ENCODE measurements around the gene PAK5. TPM values are rescaled to one million over a fixed set of nuclear protein-coding genes. Genes with fewer than 3 reads are reported as not detected.

The PAK5 gene
- total RNA-seq, 1 experiment from 2014 or later: 0.03 TPM

- no peak for DNase-seq
- Histone ChIP-seq H3K4me3 (ENCODE audit: insufficient read depth, low read depth, low read length) (no peak overlapping the region), H3K36me3 (replicated peaks; ENCODE audit: control insufficient read depth, insufficient read depth, low read length) (no peaks in the 10 kb centered on the region), H3K27me3 (ENCODE audit: control insufficient read depth, insufficient read depth, low read length) (no peaks in the 10 kb centered on the region)
Observed at GRCh38 chr20:9611921-9612320, 227.0 kb downstream of the PAK5 start.

- Histone ChIP-seq H3K4me3 (ENCODE audit: insufficient read depth, low read depth, low read length) (no peak overlapping the region), H3K36me3 (replicated peaks; ENCODE audit: control insufficient read depth, insufficient read depth, low read length) (no peaks in the 10 kb centered on the region), H3K27me3 (ENCODE audit: control insufficient read depth, insufficient read depth, low read length) (no peaks in the 10 kb centered on the region)
- DNase-seq: no peak
Observed at GRCh38 chr20:9610665-9611064, 228.2 kb downstream of the PAK5 start.

DNA sequence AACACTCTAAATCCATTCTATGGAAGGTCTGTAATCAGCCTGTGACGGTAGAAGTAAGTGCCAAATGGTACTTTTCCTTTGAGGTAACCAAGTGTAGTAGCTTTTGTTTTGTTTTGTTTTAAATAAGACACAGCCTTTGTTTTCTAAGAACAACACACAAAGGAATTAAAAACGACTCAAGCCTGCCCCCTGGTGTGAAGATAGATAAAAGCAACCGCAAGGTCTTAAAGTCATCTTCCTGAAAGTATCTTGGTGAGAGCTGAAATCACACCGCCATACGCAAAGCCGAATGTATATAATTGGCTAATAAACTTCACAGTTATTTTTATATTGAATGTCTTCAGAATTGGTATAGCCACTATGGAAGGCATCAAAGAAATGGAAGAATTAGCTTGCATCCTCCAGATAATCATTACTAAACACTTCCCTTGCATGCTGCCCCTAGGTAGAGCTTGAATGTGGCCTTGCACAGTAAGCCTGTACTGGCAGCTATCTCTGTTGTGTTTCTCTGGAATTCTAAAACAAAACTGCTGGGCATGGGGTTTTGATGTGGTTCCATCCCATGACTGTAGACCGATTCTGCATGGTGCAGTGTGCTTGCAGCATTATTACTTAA is 228.9 kb downstream of the PAK5 start:
- DNase-seq: peak; percentile 47
- H3K4me3 ChIP-seq (ENCODE audit: insufficient read depth, low read depth, low read length): no peak overlapping the region
- no peaks in the 10 kb centered on the region for H3K36me3 ChIP-seq (replicated peaks; ENCODE audit: control insufficient read depth, insufficient read depth, low read length)

GRCh38 chr20:9608639-9609340 is 230.1 kb downstream of the PAK5 start:
- H3K36me3 ChIP-seq (replicated peaks; ENCODE audit: control insufficient read depth, insufficient read depth, low read length): no peaks in the 10 kb centered on the region
- peak; percentile 20 for DNase-seq
- no peaks in the 10 kb centered on the region for H3K27me3 ChIP-seq (ENCODE audit: control insufficient read depth, insufficient read depth, low read length)
- no peak overlapping the region for H3K4me3 ChIP-seq (ENCODE audit: insufficient read depth, low read depth, low read length)

More for the DNA sequence above, 228.9 kb downstream of the PAK5 start:
- H3K27me3 ChIP-seq (ENCODE audit: control insufficient read depth, insufficient read depth, low read length): no peaks in the 10 kb centered on the region

- H3K4me3 ChIP-seq (ENCODE audit: insufficient read depth, low read depth, low read length): no peak overlapping the region
- DNase-seq: no peak
- no peaks in the 10 kb centered on the region for H3K36me3 ChIP-seq (replicated peaks; ENCODE audit: control insufficient read depth, insufficient read depth, low read length)
- H3K27me3 ChIP-seq (ENCODE audit: control insufficient read depth, insufficient read depth, low read length): no peaks in the 10 kb centered on the region
Observed at GRCh38 chr20:9602847-9603183, 236.1 kb downstream of the PAK5 start.

- Histone ChIP-seq H3K4me3 (ENCODE audit: insufficient read depth, low read depth, low read length) (no peak overlapping the region), H3K36me3 (replicated peaks; ENCODE audit: control insufficient read depth, insufficient read depth, low read length) (no peaks in the 10 kb centered on the region), H3K27me3 (ENCODE audit: control insufficient read depth, insufficient read depth, low read length) (no peaks in the 10 kb centered on the region)
- no peak for DNase-seq
Observed at GRCh38 chr20:9600562-9600961, 238.3 kb downstream of the PAK5 start.

DNA sequence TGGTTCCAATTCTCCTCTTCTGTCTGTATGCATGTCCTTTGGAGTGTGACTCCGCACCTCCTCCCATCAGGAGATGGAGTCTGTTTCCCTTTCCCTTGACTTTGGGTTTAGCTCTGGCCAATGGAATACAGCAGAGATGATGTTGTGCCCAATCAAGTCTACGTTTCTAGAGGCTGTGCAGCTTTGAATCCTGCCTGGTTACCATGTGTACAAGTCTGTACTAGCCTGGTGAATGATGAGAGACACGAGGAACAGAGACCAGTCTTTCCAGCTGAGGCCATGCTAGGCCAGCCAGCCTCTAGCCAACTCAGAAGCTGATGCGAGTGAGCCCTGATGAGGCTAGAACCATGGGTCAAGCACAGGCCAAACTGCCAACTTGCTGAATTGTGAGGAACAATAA is 241.3 kb downstream of the PAK5 start:
- no peak overlapping the region for H3K4me3 ChIP-seq (ENCODE audit: insufficient read depth, low read depth, low read length)
- no peaks in the 10 kb centered on the region for H3K27me3 ChIP-seq (ENCODE audit: control insufficient read depth, insufficient read depth, low read length)
- DNase-seq: no peak
- H3K36me3 ChIP-seq (replicated peaks; ENCODE audit: control insufficient read depth, insufficient read depth, low read length): no peaks in the 10 kb centered on the region

DNA sequence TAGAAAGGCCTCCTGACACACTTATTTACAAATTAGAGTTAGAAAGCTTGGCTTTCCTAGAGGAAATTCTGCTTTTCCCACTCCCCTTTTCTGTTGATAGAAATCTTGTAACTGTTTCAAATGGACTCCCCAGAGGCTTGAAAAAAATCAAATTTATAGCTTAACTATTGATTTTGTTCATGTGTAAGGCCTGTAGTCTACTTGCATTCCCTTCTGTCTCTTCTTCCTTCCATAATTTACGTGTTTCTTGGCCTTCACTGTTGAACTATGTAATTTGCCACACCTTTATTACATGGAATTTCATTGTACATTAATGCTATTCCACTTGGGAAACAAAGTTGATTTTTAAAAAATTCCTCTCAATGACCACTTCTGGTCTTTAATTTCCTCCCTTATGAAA is 243.1 kb downstream of the PAK5 start:
- H3K27me3 ChIP-seq (ENCODE audit: control insufficient read depth, insufficient read depth, low read length): no peaks in the 10 kb centered on the region; the same call in 1 of the 2 replicates
- H3K4me3 ChIP-seq (ENCODE audit: insufficient read depth, low read depth, low read length): no peak overlapping the region
- DNase-seq: no peak
- no peaks in the 10 kb centered on the region for H3K36me3 ChIP-seq (replicated peaks; ENCODE audit: control insufficient read depth, insufficient read depth, low read length)

GRCh38 chr20:9594284-9594875 is 244.5 kb downstream of the PAK5 start:
- H3K27me3 ChIP-seq (ENCODE audit: control insufficient read depth, insufficient read depth, low read length): no peaks in the 10 kb centered on the region; the same call in 1 of the 2 replicates
- no peak for DNase-seq
- H3K4me3 ChIP-seq (ENCODE audit: insufficient read depth, low read depth, low read length): no peak overlapping the region
- H3K36me3 ChIP-seq (replicated peaks; ENCODE audit: control insufficient read depth, insufficient read depth, low read length): no peaks in the 10 kb centered on the region

DNA sequence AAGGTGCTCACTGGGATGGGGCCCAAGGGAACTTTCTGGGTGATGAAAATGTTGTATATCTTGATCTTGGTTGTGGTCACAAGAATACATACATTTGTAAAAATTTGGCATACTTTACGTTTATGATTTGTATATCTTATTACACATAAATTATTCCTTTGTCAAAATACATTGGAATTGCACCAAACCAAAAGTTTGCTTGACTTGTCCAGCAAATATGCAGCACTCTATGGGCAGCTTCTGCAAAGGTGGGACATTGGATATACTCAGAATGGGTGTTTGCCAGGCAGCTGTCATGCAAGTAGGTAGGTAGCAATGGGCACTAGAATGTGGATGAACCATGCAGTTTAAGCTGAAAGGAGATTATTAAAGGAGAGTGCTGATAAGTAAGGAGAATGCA is 246.5 kb downstream of the PAK5 start:
- no peaks in the 10 kb centered on the region; the same call in 1 of the 2 replicates for H3K27me3 ChIP-seq (ENCODE audit: control insufficient read depth, insufficient read depth, low read length)
- no peaks in the 10 kb centered on the region for H3K36me3 ChIP-seq (replicated peaks; ENCODE audit: control insufficient read depth, insufficient read depth, low read length)
- no peak for DNase-seq
- no peak overlapping the region for H3K4me3 ChIP-seq (ENCODE audit: insufficient read depth, low read depth, low read length)

GRCh38 chr20:9591080-9591479 is 247.8 kb downstream of the PAK5 start:
- Histone ChIP-seq H3K4me3 (ENCODE audit: insufficient read depth, low read depth, low read length) (no peak overlapping the region), H3K27me3 (ENCODE audit: control insufficient read depth, insufficient read depth, low read length) (no peaks in the 10 kb centered on the region; the same call in 1 of the 2 replicates), H3K36me3 (replicated peaks; ENCODE audit: control insufficient read depth, insufficient read depth, low read length) (no peaks in the 10 kb centered on the region)
- DNase-seq: no peak

- no peak overlapping the region for H3K4me3 ChIP-seq (ENCODE audit: insufficient read depth, low read depth, low read length)
- H3K36me3 ChIP-seq (replicated peaks; ENCODE audit: control insufficient read depth, insufficient read depth, low read length): no peaks in the 10 kb centered on the region
- no peaks in the 10 kb centered on the region; the same call in 1 of the 2 replicates for H3K27me3 ChIP-seq (ENCODE audit: control insufficient read depth, insufficient read depth, low read length)
- DNase-seq: no peak
Observed at GRCh38 chr20:9590189-9590588, 248.7 kb downstream of the PAK5 start.

DNA sequence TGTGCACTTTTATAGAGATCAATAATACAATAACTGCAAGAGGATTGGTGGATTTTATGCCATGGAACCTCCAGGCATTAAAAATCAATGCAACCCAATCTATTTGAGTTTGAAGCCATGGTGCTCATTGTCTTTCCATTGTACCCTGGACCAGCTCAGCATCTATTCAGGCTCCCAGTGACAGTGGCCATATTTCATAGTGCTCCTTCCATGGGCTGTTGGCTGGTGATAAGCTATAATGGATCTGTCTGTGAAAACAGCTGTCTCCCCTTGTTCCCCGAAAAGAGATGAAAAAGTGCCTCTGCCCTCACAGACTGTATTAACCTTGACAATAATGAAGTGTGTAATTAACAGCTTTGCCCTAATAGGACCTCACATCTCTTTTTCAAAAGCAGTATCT is 250.2 kb downstream of the PAK5 start:
- Histone ChIP-seq H3K27me3 (ENCODE audit: control insufficient read depth, insufficient read depth, low read length) (no peaks in the 10 kb centered on the region; the same call in 1 of the 2 replicates), H3K4me3 (ENCODE audit: insufficient read depth, low read depth, low read length) (no peak overlapping the region), H3K36me3 (replicated peaks; ENCODE audit: control insufficient read depth, insufficient read depth, low read length) (no peaks in the 10 kb centered on the region)
- no peak for DNase-seq

DNA sequence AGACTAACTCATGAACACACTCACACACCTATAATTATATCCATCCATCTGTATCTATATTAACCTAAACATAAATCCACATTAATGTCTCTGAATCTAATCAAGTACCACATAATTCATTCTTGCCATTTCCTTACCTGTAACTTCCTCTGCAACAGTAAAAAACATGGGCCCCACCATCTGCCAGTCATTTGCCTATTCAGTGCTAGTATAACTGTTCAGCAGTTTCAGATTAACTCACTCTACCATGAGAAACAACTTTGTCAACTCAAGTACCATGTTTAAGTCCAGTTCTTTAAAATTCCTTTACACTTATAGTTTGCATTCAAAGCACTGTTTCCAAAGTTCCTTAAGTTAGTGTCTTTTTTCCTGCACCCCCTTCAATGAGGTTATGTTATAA is 255.7 kb downstream of the PAK5 start:
- Histone ChIP-seq H3K4me3 (ENCODE audit: insufficient read depth, low read depth, low read length) (no peak overlapping the region), H3K36me3 (replicated peaks; ENCODE audit: control insufficient read depth, insufficient read depth, low read length) (no peaks in the 10 kb centered on the region), H3K27me3 (ENCODE audit: control insufficient read depth, insufficient read depth, low read length) (no peaks in the 10 kb centered on the region)
- no peak for DNase-seq

- Histone ChIP-seq H3K27me3 (ENCODE audit: control insufficient read depth, insufficient read depth, low read length) (no peaks in the 10 kb centered on the region), H3K36me3 (replicated peaks; ENCODE audit: control insufficient read depth, insufficient read depth, low read length) (no peaks in the 10 kb centered on the region), H3K4me3 (ENCODE audit: insufficient read depth, low read depth, low read length) (no peak overlapping the region)
- DNase-seq: no peak
Observed at GRCh38 chr20:9582137-9582536, 256.7 kb downstream of the PAK5 start.
